Spleen (tissue), 11 donors: ENCODE measurements around the gene PLA2G4D. TPM values are rescaled to one million over a fixed set of nuclear protein-coding genes. Genes with fewer than 3 reads are reported as not detected.

Experiments
- DNase-seq: peaks from one replicate; pipeline ENCODE4 v3.0.0-alpha.2; 2020
- H3K27ac ChIP-seq, 8 donors: fragments of 200-600 bp; sonication (generic) in 7 of 8; 1 replicate in 4 of 8; 2 replicates in 4 of 8; pipeline versions ENCODE4 v1.5.0 to v1.8.0; 2016 to 2021; ENCODE audit warnings: inconsistent platforms in 4 of 8, mild to moderate bottlenecking in 4 of 8, moderate library complexity in 1 of 8
- H3K27me3 ChIP-seq, 7 donors: fragments of 200-600 bp; sonication (generic) in 6 of 7; replicated peaks in 1 of 7; 1 replicate in 4 of 7; 2 replicates in 3 of 7; pipeline versions ENCODE4 v1.5.0 to v1.8.0; 2016 to 2021; ENCODE audit warnings: inconsistent platforms in 3 of 7, mild to moderate bottlenecking in 1 of 7
- H3K36me3 ChIP-seq, 6 donors: fragments of 200-600 bp; sonication (generic) in 5 of 6; 1 replicate in 4 of 6; 2 replicates in 2 of 6; pipeline versions ENCODE4 v1.5.0 to v1.8.0; 2016 to 2021; ENCODE audit warnings: inconsistent platforms in 2 of 6
- H3K4me1 ChIP-seq, 6 donors: fragments of 200-600 bp; sonication (generic) in 5 of 6; 1 replicate in 3 of 6; 2 replicates in 3 of 6; pipeline versions ENCODE4 v1.5.0 to v1.8.0; 2016 to 2021; ENCODE audit warnings: inconsistent platforms in 3 of 6
- H3K4me3 ChIP-seq, 8 donors: fragments of 200-600 bp; sonication (generic) in 7 of 8; 1 replicate in 4 of 8; 2 replicates in 4 of 8; pipeline versions ENCODE4 v1.5.0 to v1.8.0; 2016 to 2021; ENCODE audit warnings: inconsistent platforms in 4 of 8, mild to moderate bottlenecking in 4 of 8, moderate library complexity in 2 of 8
- H3K9me3 ChIP-seq, 8 donors: fragments of 200-600 bp; sonication (generic) in 7 of 8; 1 replicate in 4 of 8; 2 replicates in 4 of 8; pipeline versions ENCODE4 v1.5.0 to v1.8.0; 2016 to 2021; ENCODE audit warnings: inconsistent platforms in 4 of 8
- POLR2A ChIP-seq, 3 donors: fragments of 450-650 bp; IDR thresholded peaks; one replicate each; pipeline ENCODE4 v1.5.1; 2017; ENCODE audit warnings: antibody characterized with exemption in 3 of 3, mild to moderate bottlenecking in 1 of 3
- POLR2AphosphoS5 ChIP-seq, 3 donors: sonication (generic); formaldehyde crosslinking; IDR thresholded peaks; one replicate each; pipeline ENCODE4 v1.5.1; 2017; ENCODE audit warnings: antibody characterized with exemption in 3 of 3
- WGBS, 5 donors: extraction: QIAGEN DNeasy Blood & Tissue Kit in 3 of 5; methylation state at CpG; one replicate each; pipeline versions ENCODE4 v1.1.5 to v1.1.7; 2013 to 2018; 5-methylcytosine and 5-hydroxymethylcytosine counted together
- intact Hi-C: fragments of 100-400 bp; cut with DNase I; formaldehyde crosslinking; loops from one replicate; pipeline ENCODE4 v1.15.0; 2023; ENCODE audit warnings: low total_unique reads
- polyA plus RNA-seq, 3 donors: library from polyadenylated mRNA; stranded (reverse); fragments of 200-250 nt; gene quantifications; one replicate each; pipeline ENCODE4 v1.2.1, GENCODE V29; 2013
- total RNA-seq, 7 donors: library from RNA; depleted of rRNA in 3 of 7; stranded (reverse); fragments of >200 nt in 3 of 7; fragmentation: NEBNext Ultra II Directional in 4 of 7; extraction: Animal tissue kit (Norgen Biotek cat#: 25700) in 4 of 7; gene quantifications; one replicate each; pipeline versions ENCODE4 v1.1.0 to v1.2.1, GENCODE V29; 2016 to 2021
- TF ChIP-seq, protein P1 (sequence below), 11 experiments: fragments of 200-600 bp in 7 of 11; fragments of 450-650 bp in 4 of 11; sonication (generic) in 4 of 11; IDR thresholded peaks in 8 of 11; conservative IDR thresholded peaks in 3 of 11; 1 replicate in 7 of 11; 2 replicates in 4 of 11; pipeline versions ENCODE4 v1.4.0 to v1.8.0; 2016 to 2021; ENCODE audit warnings: antibody characterized with exemption in 11 of 11, inconsistent platforms in 4 of 11, mild to moderate bottlenecking in 1 of 11
- donor health status: healthy with polysubstance abuse.
- donor health status: DM: no; HTN: no; CAD: no; lungs with moderate emphysema.
- donor health status: DM: no; HTN: no; CAD: no.
- donor health status: Bipolar disorder and iron deficiency.
- donor health status: healthy.
- donor health status: DM: no; HTN: no; CAD: no.
- donor health status: DM: yes; HTN: yes; CAD: no.

PLA2G4D gene
- total and polyA plus RNA-seq, 10 donors: not detected

DNA sequence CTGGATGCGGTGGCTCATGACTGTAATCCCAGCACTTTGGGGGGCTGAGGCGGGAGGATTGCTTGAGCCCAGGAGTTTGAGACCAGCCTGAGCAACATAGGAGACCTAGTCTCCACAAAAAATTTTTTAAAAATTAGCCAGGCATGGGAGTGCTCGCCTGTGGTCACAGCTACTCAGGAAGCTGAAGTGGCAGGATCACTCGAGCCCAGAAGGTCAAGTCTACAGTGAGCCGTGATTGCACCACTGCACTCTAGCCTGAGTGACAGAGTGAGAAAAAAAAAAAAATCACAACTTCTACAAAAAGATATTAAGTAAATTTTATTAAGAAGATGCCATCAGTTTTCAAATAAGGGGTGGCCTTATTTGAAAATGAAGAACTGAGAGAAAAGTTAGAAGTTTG, 11.9 kb upstream of the PLA2G4D start:
- TF ChIP-seq POLR2AphosphoS5 (IDR thresholded peaks at IDR 0.05) (no peak), POLR2A (IDR thresholded peaks at IDR 0.05) (no peak)
- TF ChIP-seq, protein P1, sequence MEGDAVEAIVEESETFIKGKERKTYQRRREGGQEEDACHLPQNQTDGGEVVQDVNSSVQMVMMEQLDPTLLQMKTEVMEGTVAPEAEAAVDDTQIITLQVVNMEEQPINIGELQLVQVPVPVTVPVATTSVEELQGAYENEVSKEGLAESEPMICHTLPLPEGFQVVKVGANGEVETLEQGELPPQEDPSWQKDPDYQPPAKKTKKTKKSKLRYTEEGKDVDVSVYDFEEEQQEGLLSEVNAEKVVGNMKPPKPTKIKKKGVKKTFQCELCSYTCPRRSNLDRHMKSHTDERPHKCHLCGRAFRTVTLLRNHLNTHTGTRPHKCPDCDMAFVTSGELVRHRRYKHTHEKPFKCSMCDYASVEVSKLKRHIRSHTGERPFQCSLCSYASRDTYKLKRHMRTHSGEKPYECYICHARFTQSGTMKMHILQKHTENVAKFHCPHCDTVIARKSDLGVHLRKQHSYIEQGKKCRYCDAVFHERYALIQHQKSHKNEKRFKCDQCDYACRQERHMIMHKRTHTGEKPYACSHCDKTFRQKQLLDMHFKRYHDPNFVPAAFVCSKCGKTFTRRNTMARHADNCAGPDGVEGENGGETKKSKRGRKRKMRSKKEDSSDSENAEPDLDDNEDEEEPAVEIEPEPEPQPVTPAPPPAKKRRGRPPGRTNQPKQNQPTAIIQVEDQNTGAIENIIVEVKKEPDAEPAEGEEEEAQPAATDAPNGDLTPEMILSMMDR (IDR thresholded peaks at IDR 0.05 in 8 of 11, conservative IDR thresholded peaks at IDR 0.05 in 3 of 11): no peak
- Histone ChIP-seq H3K4me3 (no peak overlapping the region), H3K27ac (no peak overlapping the region), H3K36me3 (no peaks in the 10 kb centered on the region), H3K27me3 (peaks cover 0 to 32% (median 0%) of the 10 kb centered on the region in 7 donors), H3K4me1 (peaks cover 0 to 19% (median 0%) of the 10 kb centered on the region in 6 donors), H3K9me3 (no peaks in the 10 kb centered on the region)
- DNase-seq: no peak
- WGBS, 5 donors: 43 to 59% (median 51%) methylated on average over 5 of the region's 5 CpGs
- intact Hi-C loops: no loop called here

DNA sequence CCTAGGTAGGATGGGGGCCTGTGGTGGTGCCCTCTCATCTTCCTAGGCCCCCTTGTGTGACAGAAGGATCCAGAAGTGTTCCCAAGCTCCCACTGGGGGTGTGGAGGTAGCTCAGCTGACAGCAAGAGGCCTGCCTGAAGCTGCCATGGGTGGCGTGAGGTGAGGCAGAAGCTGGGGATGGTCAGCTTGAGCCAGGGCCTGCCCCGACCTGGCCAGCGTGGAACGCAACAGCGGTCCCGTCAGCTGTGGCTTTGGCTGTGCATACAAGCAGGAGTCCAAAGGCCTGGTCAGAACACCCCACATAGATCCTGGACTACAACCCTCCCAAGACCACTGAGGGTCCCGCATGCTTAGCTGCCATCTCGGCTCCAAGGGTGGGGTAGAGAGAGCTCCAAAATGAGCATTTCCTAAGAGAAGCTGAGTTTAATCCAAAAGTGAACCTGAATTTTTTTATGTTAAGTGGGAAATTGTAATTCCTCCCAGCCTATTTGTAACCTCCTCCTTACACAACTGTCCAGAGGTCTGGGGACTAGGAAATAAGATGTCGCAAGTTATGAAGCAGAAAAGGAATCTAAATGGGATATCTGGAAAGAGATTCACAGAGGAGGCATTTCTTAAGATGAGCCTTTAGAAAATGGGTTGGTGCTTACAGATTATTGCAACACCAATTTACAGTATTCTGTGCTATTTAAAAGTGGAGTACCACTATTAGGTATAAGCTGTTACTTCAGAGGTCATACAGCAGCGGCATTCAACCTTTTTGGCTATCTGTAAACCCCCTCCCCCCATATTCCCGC, 9.9 kb upstream of the PLA2G4D start:
- WGBS, 5 donors: 84 to 96% (median 89%) methylated on average over 9 to 11 of the region's 11 CpGs
- Histone ChIP-seq H3K4me3 (no peak overlapping the region), H3K4me1 (peaks cover 0 to 28% (median 5%) of the 10 kb centered on the region in 6 donors), H3K27ac (no peak overlapping the region), H3K9me3 (no peaks in the 10 kb centered on the region), H3K36me3 (no peaks in the 10 kb centered on the region), H3K27me3 (peaks cover 0 to 23% (median 0%) of the 10 kb centered on the region in 7 donors)
- DNase-seq: no peak
- intact Hi-C loops: no loop called here
- TF ChIP-seq POLR2A (IDR thresholded peaks at IDR 0.05): no peak
- TF ChIP-seq, protein P1 (IDR thresholded peaks at IDR 0.05 in 8 of 11, conservative IDR thresholded peaks at IDR 0.05 in 3 of 11): no peak
- no peak for TF ChIP-seq POLR2AphosphoS5 (IDR thresholded peaks at IDR 0.05)

DNA sequence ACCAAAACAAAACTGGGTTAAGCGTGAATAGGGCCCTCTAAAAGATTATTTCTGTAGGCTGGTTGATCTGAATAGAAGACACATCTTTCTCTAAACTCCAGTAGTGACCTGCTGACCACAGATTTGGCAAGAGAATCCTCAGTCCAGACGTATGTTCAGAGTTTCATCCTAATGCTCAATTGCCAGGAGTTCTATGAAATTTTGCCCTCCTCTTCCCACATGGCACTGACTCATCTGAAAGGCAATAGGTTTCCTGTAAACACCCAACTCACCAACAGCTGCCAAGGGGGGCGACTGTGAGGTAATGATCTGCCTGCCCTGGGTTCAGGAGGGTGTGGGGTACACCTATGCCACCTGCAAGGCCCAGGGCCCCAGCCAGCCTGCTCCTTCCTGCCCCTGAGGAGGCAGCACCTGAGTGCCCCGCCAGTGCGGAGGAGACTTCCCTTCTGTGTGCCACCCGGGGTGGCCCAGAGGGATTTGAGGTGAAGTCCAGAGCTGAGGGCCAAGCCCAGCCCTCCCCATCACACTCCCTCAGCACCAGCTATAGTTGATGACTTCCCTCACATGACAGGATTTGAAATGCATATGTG, 8.4 kb upstream of the PLA2G4D start:
- Histone ChIP-seq H3K27me3 (peaks cover 0 to 17% (median 0%) of the 10 kb centered on the region in 7 donors), H3K4me3 (no peak overlapping the region), H3K36me3 (no peaks in the 10 kb centered on the region), H3K4me1 (peaks cover 0 to 20% (median 5%) of the 10 kb centered on the region in 6 donors), H3K9me3 (no peaks in the 10 kb centered on the region), H3K27ac (no peak overlapping the region)
- DNase-seq: peak; percentile 67
- 58 to 72% (median 66%) methylated on average over 6 of the region's 6 CpGs for WGBS, 5 donors
- intact Hi-C loops: no loop called here
- TF ChIP-seq POLR2A (IDR thresholded peaks at IDR 0.05) (no peak), POLR2AphosphoS5 (IDR thresholded peaks at IDR 0.05) (no peak)
- TF ChIP-seq, protein P1 (IDR thresholded peaks at IDR 0.05 in 8 of 11, conservative IDR thresholded peaks at IDR 0.05 in 3 of 11): no peak

DNA sequence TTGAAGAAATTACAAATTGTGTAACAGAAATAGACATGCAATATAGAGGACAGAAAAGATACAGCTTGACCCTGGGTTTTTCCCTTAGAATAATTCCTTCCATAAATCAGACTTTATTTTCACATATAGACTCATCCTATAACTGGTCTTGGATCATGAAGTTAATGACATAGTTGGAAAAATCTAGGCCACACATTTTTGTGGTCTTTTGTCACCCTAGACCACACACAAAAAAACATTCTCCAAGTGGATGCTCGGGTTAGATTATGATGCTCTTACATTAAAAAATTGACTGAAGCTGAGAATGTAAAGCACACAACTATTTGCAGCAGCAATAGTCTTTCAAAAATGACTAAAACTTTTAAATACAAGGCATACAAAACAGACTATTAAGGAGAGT, 7.5 kb upstream of the PLA2G4D start:
- Histone ChIP-seq H3K27me3 (peaks cover 0 to 11% (median 0%) of the 10 kb centered on the region in 7 donors), H3K36me3 (no peaks in the 10 kb centered on the region), H3K4me1 (peaks cover 0 to 20% (median 5%) of the 10 kb centered on the region in 6 donors), H3K9me3 (no peaks in the 10 kb centered on the region), H3K4me3 (no peak overlapping the region), H3K27ac (no peak overlapping the region)
- WGBS, 5 donors: 70 to 91% (median 83%) methylated on average over 1 of the region's 1 CpG
- no peak for DNase-seq
- TF ChIP-seq POLR2A (IDR thresholded peaks at IDR 0.05) (no peak), POLR2AphosphoS5 (IDR thresholded peaks at IDR 0.05) (no peak)
- intact Hi-C loops: no loop called here
